ENCODE results near the gene PALD1. TPM values are rescaled to one million over a fixed set of nuclear protein-coding genes. Genes with fewer than 3 reads are reported as not detected.

Gene PALD1
- total RNA-seq, 1 donor from 2014 or later = 5.1 TPM

DNA sequence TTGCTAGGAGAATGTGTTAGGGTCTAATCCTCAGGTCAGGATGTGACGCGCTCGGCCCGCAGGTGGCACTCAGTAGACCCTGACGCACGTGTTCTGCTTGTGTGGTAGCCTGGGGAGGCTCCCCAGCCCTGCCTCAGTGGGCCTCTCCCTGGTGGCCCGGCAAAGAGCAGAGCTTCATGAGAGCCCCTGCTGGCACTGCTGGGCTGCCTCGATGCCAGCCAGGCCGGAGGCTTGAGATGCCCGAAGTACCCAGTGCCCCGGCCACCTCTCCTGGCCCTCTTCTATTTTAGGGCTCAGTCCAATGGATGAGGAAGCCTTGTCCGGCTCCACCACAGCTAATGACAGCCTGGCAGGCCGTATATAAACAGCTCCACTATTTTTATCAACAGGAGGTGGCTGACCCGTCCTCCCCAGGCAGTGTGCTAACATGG is 82.0 kb downstream of the PALD1 start:
- DNase-seq (ENCODE audit: missing footprints) (peak; percentile 75), ATAC-seq (peak; percentile 54)
- intact Hi-C loops (cut with DNase I) = no loop called here

DNA sequence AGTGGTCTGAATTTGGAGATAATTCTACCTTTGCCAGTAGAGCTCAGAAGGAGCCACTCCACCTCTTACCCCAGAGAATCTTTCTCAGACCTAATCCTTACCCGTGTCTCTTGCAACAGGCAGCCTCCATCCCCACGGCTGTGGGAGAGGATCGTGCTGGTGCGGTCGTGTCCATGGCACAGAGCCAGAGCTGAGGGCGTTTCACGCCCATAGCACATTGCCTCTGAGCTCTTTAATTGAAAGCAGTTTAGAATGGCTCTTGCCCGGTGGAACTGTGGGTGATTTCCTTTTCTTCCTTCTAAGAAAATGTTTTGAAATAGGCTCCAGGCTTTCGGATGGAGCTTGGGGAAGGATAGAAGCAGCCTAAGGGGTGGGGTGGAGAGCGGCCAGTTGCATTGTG is 82.5 kb downstream of the PALD1 start:
- intact Hi-C loops (cut with DNase I) = no loop called here
- peak; percentile 57 for DNase-seq (ENCODE audit: missing footprints)
- ATAC-seq = no peak

DNA sequence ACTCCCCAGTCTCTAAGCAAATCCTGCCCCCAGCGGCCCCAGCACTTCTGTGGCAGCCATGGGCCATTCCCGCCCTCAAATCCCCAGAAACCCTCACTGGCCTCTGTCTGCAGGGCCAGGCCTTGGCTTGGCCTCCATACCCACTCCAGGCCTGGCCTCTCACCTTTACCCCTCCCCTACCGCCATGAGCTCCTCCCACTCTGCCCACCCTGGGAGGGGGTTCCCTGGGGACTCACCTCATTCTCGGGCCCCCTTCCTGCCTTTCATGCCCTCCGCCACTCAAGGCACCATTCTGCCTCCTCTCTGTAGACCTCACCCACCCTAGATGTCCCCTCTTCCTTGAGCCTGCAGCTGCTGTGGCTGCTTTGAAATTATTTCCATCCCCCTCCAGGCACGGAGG is 83.0 kb downstream of the PALD1 start:
- intact Hi-C loops (cut with DNase I) = no loop called here

DNA sequence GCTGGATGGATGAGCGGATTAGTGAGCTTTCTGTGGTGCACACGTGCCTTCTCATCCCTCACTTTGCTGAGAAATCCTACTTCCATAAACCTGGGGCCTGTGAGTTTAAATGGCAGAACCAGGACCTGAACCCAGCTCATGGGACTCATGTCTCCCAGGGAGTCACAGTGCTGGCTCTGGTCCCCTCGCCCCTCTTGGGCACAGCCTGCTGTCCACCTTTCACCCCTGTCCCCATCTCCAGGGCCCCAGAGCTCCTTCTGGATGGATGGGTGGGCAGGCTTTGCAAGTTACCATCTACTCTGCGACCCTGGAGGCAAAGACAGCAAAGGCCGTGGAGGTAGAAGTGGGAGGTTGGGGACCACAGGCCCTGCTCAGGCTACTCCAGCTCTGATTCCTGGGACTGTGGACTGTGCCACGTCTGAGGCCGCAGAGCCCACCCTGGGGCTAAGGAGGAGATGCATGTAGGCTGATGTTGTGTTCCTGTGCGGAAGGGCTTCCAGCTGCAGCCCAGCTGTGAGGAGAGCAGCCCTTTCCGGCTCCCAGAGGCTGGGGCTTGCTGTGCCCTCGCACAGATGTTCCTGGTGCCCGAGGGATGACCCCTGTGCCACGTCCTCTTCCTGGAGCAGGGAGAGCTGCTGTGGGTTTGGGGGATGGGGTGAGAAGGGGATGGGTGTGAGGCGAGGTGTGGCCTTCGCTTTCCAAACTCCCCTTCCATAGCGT is 83.6 kb downstream of the PALD1 start:
- intact Hi-C loops (cut with DNase I) = no loop called here
- DNase-seq (ENCODE audit: missing footprints) (peak; percentile 57), ATAC-seq (no peak)

More for the DNA sequence above, 83.0 kb downstream of the PALD1 start:
- no peak for DNase-seq (ENCODE audit: missing footprints)
- no peak for ATAC-seq

DNA sequence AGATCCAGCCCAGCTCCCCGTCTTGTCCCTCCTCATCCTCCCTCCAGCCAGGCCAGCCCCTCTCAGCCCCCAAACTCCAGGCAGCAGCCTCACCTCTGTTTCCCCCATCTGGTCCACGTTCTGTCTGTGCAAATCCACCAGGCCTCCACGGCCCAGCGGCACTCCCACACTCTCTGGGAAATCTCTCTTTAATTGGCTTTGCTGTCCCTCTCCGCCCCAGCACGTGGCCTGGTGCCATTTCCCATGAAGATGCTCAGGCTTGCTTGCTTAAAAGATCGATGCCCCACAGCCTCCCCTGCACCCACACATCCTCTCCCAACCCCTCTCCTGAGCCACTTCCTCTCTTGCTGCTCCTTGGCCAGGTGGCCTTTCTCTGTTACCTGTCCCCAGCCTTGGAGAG is 84.7 kb downstream of the PALD1 start:
- DNase-seq (ENCODE audit: missing footprints) (no peak), ATAC-seq (no peak)
- intact Hi-C loops (cut with DNase I) = no loop called here

DNA sequence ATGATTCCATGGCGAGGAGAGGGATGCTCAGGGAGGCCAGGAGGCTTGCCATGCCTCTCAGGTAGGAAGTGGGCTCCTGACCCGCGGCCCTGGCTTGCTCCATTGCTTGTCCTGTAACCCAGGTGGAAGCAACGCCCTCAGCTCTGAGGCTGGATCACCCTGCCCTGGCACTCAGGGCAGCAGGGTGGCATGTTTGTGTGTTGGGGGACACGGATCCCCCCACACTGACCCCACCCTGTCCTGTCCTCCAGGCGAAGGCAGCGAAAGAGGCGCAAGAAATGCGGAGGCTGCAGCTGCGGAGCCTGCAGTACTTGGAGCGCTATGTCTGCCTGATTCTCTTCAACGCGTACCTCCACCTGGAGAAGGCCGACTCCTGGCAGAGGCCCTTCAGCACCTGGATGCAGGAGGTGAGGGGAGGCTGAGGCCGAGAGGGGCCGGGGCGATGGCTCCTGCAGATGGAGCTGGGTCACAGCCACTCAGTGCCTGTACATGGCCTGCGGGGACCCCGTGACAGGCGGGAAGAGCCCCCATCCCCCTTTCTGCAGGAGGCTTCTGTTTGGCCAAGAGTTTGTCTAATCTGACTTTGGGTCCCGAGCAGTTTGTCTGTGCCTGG is 85.7 kb downstream of the PALD1 start:
- intact Hi-C loops (cut with DNase I) = no loop called here
- DNase-seq (ENCODE audit: missing footprints) = peak; percentile 21

DNA sequence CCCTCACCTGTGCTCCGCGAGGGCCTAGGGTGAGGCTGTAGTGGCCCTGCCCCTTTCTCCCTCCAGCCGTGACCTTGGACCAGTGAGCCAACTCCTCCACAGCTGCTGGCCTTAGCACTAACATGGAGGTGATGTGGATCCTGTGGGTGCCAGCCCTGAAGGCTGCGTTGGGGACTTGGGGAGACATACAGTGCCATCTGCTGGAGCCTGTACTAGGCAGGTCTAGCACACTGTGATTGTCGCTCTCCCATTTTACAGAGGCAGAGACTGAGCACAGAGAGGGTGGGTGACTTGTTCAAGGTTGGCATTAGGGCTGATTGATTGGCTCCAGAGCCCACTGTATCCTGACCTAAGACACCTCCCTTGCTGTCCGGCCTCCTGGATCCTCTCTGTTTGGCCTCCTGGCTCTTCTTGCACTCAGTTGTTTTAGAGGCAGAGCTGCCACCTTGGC is 86.4 kb downstream of the PALD1 start:
- intact Hi-C loops (cut with DNase I) = no loop called here
- DNase-seq (ENCODE audit: missing footprints) (peak; percentile 51), ATAC-seq (no peak)

More for the DNA sequence above, 85.7 kb downstream of the PALD1 start:
- no peak for ATAC-seq

DNA sequence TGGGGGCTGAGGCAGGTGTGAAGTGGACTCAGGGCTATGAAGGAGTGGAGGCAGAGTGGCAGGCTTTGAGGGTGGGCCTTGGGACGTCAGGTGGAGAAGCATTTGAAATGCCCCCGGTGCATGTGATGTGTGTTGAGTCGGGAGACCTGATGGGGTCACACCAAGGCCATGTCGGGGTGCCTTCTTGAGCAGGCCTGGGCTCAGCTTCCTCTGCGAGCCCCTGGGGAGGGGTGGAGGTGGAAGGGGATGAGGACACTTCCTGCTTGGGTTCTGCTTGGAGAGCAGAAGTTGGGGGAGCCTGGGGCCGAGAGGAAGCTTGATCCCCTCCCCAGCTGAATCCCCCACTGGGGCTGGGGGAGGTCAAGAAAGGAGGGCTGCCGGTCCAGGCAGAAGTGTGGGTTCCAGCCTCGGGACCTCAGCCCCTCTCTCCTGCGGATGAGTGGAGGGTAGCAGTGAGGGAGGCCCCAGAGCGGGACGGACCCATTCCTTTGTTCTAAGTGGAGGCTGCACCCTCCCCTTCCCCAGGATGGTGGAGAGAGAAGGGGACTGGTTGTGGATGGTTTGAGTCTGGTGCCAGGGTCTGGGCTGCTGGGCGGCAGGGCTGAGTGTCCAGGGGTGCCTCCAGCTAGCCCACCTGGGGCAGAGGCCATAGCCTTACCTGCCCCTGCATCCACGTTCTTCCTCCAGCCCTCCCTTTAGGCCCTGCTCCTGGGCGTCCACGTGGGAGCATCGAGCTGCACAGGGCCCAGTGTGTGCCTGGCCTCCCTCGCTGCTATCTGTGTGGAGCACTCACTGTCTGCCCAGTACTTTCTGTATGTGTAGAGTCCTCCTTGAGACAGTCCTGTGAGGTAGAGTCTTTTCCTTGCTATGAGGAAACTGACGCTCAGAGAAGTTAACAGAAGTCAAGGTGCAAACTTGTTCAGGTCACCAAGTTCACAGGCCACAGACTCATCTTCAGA is 87.3 kb downstream of the PALD1 start:
- peak; percentile 52 for DNase-seq (ENCODE audit: missing footprints)
- intact Hi-C loops (cut with DNase I) = no loop called here
- no peak for ATAC-seq

DNA sequence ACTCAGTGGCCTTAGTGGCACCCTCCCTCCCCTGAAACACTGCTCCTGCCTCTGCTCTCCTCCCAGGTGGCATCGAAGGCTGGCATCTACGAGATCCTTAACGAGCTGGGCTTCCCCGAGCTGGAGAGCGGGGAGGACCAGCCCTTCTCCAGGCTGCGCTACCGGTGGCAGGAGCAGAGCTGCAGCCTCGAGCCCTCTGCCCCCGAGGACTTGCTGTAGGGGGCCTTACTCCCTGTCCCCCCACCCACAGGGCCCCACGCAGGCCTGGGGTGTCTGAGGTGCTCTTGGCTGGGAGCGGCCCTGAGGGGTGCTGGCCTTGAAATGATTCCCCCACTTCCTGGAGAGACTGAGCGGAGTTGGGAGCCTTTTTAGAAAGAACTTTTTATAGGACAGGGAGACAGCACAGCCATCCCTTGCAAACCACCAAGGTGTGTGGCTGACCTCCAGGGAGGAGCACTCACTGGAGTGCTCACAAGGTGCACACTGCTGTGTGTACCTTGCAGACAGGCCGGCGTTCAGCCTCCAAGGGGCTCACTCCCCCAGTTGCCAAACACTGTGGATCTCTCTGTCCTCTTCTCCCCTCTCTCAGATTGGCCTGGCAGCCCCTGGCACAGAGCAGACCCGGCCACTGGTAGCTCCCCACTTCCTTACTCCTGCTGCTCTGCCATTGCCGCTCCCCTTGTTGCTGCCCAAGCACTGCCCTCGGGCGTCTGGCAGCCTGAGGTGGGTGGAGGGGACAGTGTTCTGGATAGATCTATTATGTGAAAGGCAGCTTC is 88.1 kb downstream of the PALD1 start:
- peak; percentile 27 for DNase-seq (ENCODE audit: missing footprints)
- intact Hi-C loops (cut with DNase I) = no loop called here
- no peak for ATAC-seq

DNA sequence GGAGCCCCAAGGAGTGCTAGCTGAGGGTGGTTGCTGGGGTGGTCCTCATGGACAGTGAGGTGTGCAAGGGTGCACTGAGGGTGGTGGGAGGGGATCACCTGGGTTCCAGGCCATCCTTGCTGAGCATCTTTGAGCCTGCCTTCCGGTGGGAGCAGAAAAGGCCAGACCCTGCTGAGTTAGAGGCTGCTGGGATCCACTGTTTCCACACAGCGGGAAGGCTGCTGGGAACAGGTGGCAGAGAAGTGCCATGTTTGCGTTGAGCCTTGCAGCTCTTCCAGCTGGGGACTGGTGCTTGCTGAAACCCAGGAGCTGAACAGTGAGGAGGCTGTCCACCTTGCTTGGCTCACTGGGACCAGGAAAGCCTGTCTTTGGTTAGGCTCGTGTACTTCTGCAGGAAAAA is 89.0 kb downstream of the PALD1 start:
- DNase-seq (ENCODE audit: missing footprints) (no peak), ATAC-seq (no peak)
- intact Hi-C loops (cut with DNase I) = no loop called here

DNA sequence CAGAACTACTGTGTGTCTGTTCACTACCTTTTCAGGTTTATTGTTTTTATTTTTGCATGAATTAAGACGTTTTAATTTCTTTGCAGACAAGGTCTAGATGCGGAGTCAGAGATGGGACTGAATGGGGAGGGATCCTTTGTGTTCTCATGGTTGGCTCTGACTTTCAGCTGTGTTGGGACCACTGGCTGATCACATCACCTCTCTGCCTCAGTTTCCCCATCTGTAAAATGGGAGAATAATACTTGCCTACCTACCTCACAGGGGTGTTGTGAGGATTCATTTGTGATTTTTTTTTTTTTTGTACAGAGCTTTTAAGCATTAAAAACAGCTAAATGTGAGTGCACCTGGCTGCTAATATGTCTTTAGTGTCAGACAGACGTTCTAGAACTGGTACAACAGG is 89.5 kb downstream of the PALD1 start:
- ATAC-seq = no peak
- intact Hi-C loops (cut with DNase I) = no loop called here
- DNase-seq (ENCODE audit: missing footprints) = no peak

DNA sequence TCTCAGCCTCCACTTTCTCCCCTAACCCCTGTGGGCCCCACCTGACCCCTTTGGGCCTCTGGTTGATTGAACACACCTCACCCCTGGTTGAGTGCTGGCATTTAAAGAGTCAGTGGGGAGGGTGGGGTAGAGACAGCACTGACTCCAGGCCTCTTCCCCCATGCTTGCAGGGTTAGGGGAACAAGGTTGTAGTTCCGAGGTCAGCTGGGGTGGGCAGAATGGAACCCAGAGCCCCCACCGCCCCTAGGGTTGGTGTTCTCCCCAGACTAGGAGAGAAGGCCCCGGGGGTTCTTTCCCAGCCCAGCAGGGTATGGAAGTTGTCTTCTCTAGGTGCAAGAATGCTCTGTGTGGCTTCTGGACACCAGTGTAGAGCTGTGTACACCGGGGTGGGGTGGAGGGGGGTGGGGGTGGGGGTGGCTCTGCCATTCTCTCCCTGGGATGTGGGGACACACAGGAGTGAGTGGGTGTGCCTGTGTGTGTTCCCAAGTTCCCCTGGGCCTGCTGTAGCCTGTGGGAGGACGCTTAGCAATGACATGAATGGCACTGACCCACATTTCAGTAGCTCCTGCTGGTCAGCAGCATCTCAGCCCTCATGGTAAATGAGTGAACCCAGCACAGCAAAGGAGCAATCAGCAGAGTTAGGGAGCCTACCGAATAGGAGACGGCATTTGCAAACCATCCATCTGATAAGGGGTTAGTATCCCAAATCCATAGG is 90.4 kb downstream of the PALD1 start:
- ATAC-seq = no peak
- intact Hi-C loops (cut with DNase I) = no loop called here
- no peak for DNase-seq (ENCODE audit: missing footprints)

DNA sequence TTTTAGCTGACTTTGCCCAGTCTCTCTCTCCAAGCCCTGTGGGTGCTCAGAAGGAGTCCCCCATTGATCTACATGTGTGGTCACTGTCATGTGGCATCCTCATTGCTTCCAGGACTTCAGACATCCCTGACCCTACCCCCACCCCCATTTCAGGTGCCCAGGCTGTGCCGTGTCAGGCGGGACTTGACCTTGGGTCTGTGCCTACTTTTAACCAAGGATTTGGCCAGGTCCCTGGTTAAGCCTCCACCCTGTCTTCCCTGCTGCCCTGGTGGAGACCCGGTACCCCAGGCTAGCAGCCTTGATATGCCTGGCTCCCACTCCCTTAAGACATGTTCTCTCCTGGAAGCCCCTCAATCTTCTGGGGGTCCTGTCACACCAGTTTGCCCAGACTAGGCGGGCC is 92.7 kb downstream of the PALD1 start:
- no peak for ATAC-seq
- no peak for DNase-seq (ENCODE audit: missing footprints)
- intact Hi-C loops (cut with DNase I) = loop anchor here (5.0 kb wide), 1 partner anchor 101 kb away; the partner anchor contains the start of gene ADAMTS14

DNA sequence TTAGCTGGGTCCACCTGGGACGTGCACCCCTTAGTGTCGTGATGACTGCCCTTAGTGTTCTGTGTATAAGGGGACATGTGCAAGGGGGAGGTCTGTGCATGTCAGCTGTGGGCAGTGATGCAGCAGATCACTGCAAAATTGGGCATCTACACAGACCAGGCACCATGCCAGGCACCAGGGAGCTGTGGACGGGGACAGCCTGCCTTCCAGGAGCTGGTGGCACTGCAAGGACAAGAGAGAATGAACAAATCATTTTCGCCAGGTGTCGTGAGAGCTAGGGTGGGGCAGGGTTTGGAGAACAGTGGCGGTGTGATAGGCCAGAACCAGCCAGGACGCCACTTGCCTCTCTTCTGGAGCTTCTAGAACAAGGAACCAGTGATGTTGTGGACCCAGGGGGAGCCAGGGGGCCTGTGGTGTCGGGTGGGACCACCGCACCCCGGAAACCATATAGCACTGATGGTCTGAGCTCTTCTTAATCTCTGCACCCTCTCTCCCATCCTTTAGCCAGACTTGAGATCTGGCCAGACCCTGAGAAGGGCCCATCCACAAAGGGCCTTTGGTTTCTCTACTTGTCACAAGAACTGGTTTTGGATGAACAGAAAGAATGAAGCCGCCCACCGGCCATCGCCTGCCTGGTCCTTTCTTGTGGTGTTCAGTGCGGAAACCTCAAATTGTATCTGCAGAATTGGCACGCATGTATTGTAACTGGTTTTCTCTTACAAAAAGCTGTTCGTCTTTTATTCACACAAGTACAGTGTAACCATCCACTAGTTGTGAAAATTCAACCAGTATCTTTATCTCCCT is 93.3 kb downstream of the PALD1 start:
- ATAC-seq = no peak
- intact Hi-C loops (cut with DNase I) = loop anchor here (5.0 kb wide), 1 partner anchor 100 kb away; the partner anchor contains the start of gene ADAMTS14
- DNase-seq (ENCODE audit: missing footprints) = peak; percentile 68

DNA sequence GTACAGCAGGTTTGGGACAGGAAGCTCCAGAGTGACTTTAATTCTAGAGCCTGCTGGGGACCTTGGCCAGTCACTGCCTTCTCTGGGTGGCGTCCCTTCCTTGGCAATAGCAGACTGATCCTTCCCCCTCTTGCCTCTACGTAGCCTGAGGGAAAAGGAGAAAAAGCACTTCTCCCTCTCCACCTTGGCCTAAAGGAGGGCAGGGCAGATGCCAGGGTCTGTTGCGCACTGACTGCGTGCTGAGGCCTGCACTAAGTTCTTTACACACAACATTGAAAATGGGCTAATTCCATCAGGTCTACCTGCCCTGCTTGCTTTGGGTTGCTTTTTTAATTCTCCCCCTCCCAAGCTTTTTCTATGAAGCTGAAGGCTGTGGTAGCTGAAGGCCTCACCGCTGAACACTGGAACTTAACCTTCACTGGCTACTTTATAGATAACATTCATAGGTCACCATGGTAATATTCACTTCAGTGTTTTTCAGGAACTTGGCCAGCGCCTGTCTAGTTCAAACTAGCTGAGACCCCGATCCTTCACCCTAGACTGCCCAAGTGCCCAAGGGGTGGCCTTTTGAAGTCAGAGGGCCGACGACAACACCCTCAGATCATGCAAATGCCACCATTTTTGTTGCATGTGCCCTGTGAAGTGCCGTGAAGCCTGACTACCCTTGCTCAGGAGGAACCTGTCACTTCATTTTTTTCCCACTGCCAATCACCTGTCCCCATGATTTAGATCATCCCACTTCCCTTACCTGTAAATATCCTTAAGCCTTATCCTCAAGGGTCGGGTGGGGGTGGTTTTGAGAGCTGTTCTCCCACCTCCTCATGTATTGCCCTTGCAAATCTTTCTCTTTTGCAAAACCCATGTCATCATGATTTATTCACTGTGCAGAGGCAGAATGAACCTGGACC is 95.3 kb downstream of the PALD1 start:
- ATAC-seq (no peak), DNase-seq (ENCODE audit: missing footprints) (no peak)
- intact Hi-C loops (cut with DNase I) = loop anchor here (5.0 kb wide), 1 partner anchor 98 kb away; the partner anchor contains the start of gene ADAMTS14

DNA sequence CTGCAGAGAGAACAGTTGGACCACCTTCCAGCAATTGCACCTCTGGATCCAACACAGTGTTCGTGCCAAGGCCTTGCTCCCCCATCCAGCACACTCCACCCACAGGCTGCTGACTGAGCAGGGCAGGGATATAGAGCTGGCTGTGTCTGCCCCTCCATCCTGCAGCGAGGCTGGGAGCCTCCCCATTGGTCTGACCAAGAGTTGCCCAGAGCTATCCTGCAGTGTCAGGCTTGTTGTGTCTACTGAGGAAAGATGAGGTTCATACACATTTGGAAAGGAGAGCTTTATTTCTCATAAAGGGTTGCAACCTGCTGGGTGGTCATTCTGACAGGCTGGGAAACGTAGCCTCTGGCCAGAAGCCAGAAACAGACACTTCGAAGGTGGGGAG is 96.9 kb downstream of the PALD1 start:
- intact Hi-C loops (cut with DNase I) = no loop called here
- DNase-seq (ENCODE audit: missing footprints) (peak; percentile 59), ATAC-seq (peak; percentile 60)
